AG09319 (cell line): Measurements from ENCODE around the gene TSEN2.

Experiments
- DNase-seq: peaks from one replicate; pipeline ENCODE4 v3.0.0-alpha.2; 2010; ENCODE audit warnings: low read depth; ENCODE audit errors: extremely low read depth
- TF ChIP-seq, protein P1 (sequence below): IDR thresholded peaks from 2 replicates; pipeline ENCODE4 v1.5.1; 2011; ENCODE audit warnings: low read depth, mild to moderate bottlenecking, inconsistent platforms, low read length, moderate library complexity

TSEN2 gene

DNA sequence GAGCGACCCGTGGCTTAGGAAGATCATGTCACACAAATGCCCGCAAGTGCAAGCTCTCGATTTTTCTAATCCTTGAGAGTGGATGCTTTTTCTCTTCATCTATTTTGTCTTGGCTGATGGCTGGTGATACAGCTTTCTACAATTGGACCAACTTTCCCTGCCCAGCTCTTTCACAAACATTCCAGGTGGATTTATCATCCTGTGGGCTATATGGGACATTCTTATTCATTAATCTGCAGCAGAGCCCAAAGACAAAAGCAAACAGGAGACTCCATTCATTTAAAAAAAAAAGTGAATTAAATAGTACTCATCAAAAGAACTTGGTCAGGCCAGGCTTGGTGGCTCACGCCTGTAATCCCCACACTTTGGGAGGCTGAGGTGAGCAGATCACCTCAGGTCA lies 14.2 kb upstream of the TSEN2 start:
- no peak for DNase-seq
- TF ChIP-seq, protein P1, sequence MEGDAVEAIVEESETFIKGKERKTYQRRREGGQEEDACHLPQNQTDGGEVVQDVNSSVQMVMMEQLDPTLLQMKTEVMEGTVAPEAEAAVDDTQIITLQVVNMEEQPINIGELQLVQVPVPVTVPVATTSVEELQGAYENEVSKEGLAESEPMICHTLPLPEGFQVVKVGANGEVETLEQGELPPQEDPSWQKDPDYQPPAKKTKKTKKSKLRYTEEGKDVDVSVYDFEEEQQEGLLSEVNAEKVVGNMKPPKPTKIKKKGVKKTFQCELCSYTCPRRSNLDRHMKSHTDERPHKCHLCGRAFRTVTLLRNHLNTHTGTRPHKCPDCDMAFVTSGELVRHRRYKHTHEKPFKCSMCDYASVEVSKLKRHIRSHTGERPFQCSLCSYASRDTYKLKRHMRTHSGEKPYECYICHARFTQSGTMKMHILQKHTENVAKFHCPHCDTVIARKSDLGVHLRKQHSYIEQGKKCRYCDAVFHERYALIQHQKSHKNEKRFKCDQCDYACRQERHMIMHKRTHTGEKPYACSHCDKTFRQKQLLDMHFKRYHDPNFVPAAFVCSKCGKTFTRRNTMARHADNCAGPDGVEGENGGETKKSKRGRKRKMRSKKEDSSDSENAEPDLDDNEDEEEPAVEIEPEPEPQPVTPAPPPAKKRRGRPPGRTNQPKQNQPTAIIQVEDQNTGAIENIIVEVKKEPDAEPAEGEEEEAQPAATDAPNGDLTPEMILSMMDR: no peak

- TF ChIP-seq, protein P1: no peak
Observed at GRCh38 chr3:12470680-12471079, 13.6 kb upstream of the TSEN2 start.

DNA sequence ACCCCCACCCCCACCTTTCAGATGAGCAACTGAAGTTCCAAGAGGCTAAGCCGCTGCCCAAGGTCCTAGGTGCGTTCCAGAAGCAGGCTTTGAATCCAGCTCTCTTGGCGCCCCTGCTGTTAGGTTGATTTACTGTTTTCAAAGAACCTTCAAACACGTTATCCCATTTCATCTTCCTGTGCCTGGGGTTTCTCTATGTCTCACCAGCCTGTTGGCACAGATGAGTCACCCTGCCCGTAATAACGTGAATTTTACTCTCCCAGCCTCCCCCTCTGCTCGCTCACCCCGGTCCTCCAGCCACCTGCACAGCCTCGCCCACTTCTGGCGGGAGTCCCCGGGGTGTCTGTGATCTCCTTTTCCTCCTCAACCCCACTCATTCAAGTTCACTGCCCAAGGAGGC lies 13.0 kb upstream of the TSEN2 start:
- no peak for DNase-seq
- TF ChIP-seq, protein P1: no peak

More at GRCh38 chr3:12470680-12471079, 13.6 kb upstream of the TSEN2 start:
- DNase-seq: no peak

- TF ChIP-seq, protein P1: no peak
Observed at GRCh38 chr3:12472000-12472610, 12.2 kb upstream of the TSEN2 start.

DNA sequence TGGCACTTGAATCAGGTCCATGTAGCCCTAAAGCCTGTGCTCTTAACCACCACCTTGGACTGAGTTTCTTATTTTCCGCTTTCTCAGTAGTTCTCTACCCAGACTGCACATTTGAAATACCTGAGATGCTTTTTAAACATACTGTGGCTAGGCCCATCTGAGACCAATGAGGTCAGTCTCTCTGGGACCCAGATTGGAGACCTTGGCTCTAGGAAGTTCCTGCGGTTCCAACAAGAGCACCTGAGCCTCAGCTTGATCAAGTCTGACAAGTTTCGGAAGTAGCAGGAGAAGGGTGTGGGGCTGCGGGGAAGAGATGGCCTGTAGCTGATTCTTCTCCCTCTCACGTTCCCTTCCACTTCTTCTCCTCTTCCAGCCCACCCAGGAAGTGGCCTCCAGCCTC lies 11.5 kb upstream of the TSEN2 start:
- TF ChIP-seq, protein P1: no peak
- no peak for DNase-seq

More at GRCh38 chr3:12472000-12472610, 12.2 kb upstream of the TSEN2 start:
- no peak for DNase-seq

DNA sequence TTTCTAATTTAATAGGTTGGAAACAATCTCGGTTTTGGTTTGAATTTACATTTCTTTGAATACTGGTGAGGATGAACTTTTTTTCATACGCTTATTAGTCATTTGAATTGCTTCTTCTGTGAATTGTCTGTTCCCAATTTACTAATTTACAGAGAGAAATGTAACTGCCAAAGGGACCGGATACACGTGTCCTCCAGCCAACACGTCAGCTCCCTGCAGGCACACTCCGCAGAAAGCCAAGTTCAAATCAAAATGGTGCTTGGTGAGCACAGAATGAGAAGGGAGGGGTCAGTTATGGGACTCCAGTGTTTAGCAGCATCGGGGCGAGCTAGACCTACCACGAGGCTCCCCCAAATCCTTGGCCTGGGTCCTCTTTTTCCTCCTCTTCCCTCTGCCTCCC lies 10.8 kb upstream of the TSEN2 start:
- peak; percentile 32 for DNase-seq
- TF ChIP-seq, protein P1: no peak

DNA sequence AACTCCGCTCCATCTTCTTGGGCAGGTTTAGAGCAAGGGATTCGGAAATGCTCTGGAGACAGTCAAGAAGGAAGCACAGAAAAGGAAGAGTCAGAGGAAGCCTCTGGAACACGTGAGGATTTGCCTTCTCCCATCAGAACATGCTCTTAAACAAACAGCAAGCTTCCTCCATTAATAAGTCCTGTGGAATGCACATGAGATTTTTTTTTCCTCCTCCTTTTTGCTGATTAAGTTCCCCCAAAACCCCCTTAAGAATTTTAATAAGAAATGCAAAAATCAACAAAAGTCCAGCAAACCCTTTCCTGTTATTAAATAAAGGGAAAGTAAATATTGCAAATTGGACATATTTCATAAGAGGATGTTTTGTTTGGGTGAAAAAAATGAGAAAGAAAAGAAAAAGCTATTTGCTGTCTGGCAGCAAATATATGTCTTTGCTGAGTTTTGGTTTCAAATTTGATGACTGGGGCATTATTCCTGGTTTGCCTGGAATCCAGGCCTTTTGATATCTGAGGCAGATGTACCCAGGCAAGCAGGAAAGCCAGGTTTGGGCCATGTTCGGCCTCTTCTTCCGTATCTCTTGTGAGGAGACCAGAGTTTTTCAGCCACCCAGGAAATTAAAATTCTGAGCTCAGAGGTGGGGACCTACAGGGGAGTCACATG lies 7.9 kb upstream of the TSEN2 start:
- no peak for DNase-seq
- TF ChIP-seq, protein P1: no peak
